Hepatic stellate cell (primary cell): ENCODE results near the gene FBXO31.
"Not testable (repeated sequence)": the region's sequence is repeated elsewhere in the genome, so short reads cannot be mapped to it uniquely, and the experiment has no call there.

Source experiments
- DNase-seq: peaks from one replicate; pipeline ENCODE4 v3.0.0; 2011; ENCODE audit warnings: low spot score

Gene FBXO31

GRCh38 chr16:87342978-87343752 lies 40.4 kb downstream of the FBXO31 start:
- no peak for DNase-seq

GRCh38 chr16:87342504-87342903 lies 41.1 kb downstream of the FBXO31 start:
- no peak for DNase-seq

- DNase-seq: no peak
These were observed 43.4 kb downstream of the FBXO31 start for GRCh38 chr16:87340198-87340597.

GRCh38 chr16:87339724-87340105 lies 43.9 kb downstream of the FBXO31 start:
- not testable (repeated sequence) for DNase-seq

GRCh38 chr16:87339086-87339723 lies 44.4 kb downstream of the FBXO31 start:
- DNase-seq: no peak

GRCh38 chr16:87338155-87338765 lies 45.3 kb downstream of the FBXO31 start:
- no peak for DNase-seq

GRCh38 chr16:87337262-87337771 lies 46.3 kb downstream of the FBXO31 start:
- DNase-seq: no peak

GRCh38 chr16:87336434-87337240 lies 46.9 kb downstream of the FBXO31 start:
- no peak for DNase-seq

GRCh38 chr16:87335625-87336433 lies 47.7 kb downstream of the FBXO31 start:
- DNase-seq: no peak

GRCh38 chr16:87334651-87335624 lies 48.6 kb downstream of the FBXO31 start:
- DNase-seq: no peak

- DNase-seq: no peak
These were observed 49.8 kb downstream of the FBXO31 start for GRCh38 chr16:87333581-87334331.

- no peak for DNase-seq
These were observed 50.5 kb downstream of the FBXO31 start for GRCh38 chr16:87333101-87333500.

GRCh38 chr16:87332150-87332549 lies 51.4 kb downstream of the FBXO31 start:
- DNase-seq: no peak

GRCh38 chr16:87331241-87331801 lies 52.3 kb downstream of the FBXO31 start:
- no peak for DNase-seq

GRCh38 chr16:87330646-87331045 lies 52.9 kb downstream of the FBXO31 start:
- DNase-seq: no peak

GRCh38 chr16:87330257-87330624 lies 53.3 kb downstream of the FBXO31 start:
- no peak for DNase-seq

- DNase-seq: no peak
These were observed 53.9 kb downstream of the FBXO31 start for GRCh38 chr16:87329436-87330256.

- no peak for DNase-seq
These were observed 54.7 kb downstream of the FBXO31 start for GRCh38 chr16:87328846-87329245.
